ENCODE data around the gene CSDE1.

Gene CSDE1

DNA sequence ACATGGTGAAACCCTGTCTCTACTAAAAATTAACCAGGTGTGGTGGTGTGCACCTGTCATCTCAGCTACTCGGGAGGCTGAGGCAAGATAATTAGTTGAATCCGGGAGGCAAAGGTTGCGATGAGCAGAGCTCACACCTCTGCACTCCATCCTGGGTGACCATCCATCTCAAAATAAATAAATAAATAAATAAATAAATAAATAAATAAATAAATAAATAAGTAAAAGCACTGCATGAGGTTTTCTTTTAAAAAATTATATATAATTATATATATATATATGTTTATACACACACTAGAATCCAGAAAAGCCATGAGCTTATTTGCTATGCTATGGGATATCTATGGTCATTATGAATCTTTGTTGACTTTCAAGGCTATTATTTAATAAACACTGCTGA, 64.8 kb downstream of the CSDE1 start:
- DNase-seq (no peak), ATAC-seq (ENCODE audit: insufficient read depth, low read depth) (no peak)
- TF ChIP-seq EZH2 (IDR thresholded peaks at IDR 0.05; ENCODE audit: borderline replicate concordance, low read depth, low read length, severe bottlenecking) (no peak), CTCF (IDR thresholded peaks at IDR 0.05; ENCODE audit: borderline replicate concordance, extremely low read depth, low read length, poor library complexity, severe bottlenecking) (no peak)
- H3K4me2 ChIP-seq (ENCODE audit: insufficient read depth, low read length): no peak overlapping the region
- no peak overlapping the region for H3K9ac ChIP-seq (ENCODE audit: low read depth, low read length)
- H3K27ac ChIP-seq (ENCODE audit: low read length): no peak overlapping the region
- H3K9me3 ChIP-seq (ENCODE audit: insufficient read depth, low read length, severe bottlenecking): no peaks in the 10 kb centered on the region
- H3K27me3 ChIP-seq (ENCODE audit: insufficient read depth, low read length, poor library complexity): peaks cover 16% of the 10 kb centered on the region
- no peak overlapping the region for H2AFZ ChIP-seq (ENCODE audit: low read depth, low read length)
- H3K36me3 ChIP-seq (ENCODE audit: insufficient read depth, low read length): no peaks in the 10 kb centered on the region
- H3K4me1 ChIP-seq (ENCODE audit: insufficient read depth, low read length): no peaks in the 10 kb centered on the region
- H4K20me1 ChIP-seq (ENCODE audit: insufficient read depth, low read length): no peaks in the 10 kb centered on the region
- H3K79me2 ChIP-seq (ENCODE audit: insufficient read depth, low read length): no peaks in the 10 kb centered on the region
- H3K4me3 ChIP-seq (ENCODE audit: low read depth in 1 of 2, low read length in 2 of 2): no peak overlapping the region

- H2AFZ ChIP-seq (ENCODE audit: low read depth, low read length): no peak overlapping the region
- no peaks in the 10 kb centered on the region for H3K9me3 ChIP-seq (ENCODE audit: insufficient read depth, low read length, severe bottlenecking)
- no peaks in the 10 kb centered on the region for H3K36me3 ChIP-seq (ENCODE audit: insufficient read depth, low read length)
- no peak overlapping the region for H3K4me3 ChIP-seq (ENCODE audit: low read depth in 1 of 2, low read length in 2 of 2)
- no peak overlapping the region for H3K9ac ChIP-seq (ENCODE audit: low read depth, low read length)
- H3K27me3 ChIP-seq (ENCODE audit: insufficient read depth, low read length, poor library complexity): peaks cover 9% of the 10 kb centered on the region
- no peaks in the 10 kb centered on the region for H4K20me1 ChIP-seq (ENCODE audit: insufficient read depth, low read length)
- no peak overlapping the region for H3K4me2 ChIP-seq (ENCODE audit: insufficient read depth, low read length)
- ATAC-seq (ENCODE audit: insufficient read depth, low read depth): no peak
- no peak for DNase-seq
- H3K27ac ChIP-seq (ENCODE audit: low read length): no peak overlapping the region
- no peak for TF ChIP-seq CTCF (IDR thresholded peaks at IDR 0.05; ENCODE audit: borderline replicate concordance, extremely low read depth, low read length, poor library complexity, severe bottlenecking)
- TF ChIP-seq EZH2 (IDR thresholded peaks at IDR 0.05; ENCODE audit: borderline replicate concordance, low read depth, low read length, severe bottlenecking): no peak
- no peaks in the 10 kb centered on the region for H3K79me2 ChIP-seq (ENCODE audit: insufficient read depth, low read length)
- no peaks in the 10 kb centered on the region for H3K4me1 ChIP-seq (ENCODE audit: insufficient read depth, low read length)
Observed at GRCh38 chr1:114691061-114691460, 66.7 kb downstream of the CSDE1 start.

- no peak overlapping the region for H3K4me3 ChIP-seq (ENCODE audit: low read depth in 1 of 2, low read length in 2 of 2)
- H3K4me1 ChIP-seq (ENCODE audit: insufficient read depth, low read length): no peaks in the 10 kb centered on the region
- H3K9ac ChIP-seq (ENCODE audit: low read depth, low read length): no peak overlapping the region
- ATAC-seq (ENCODE audit: insufficient read depth, low read depth) (no peak), DNase-seq (no peak)
- H4K20me1 ChIP-seq (ENCODE audit: insufficient read depth, low read length): no peaks in the 10 kb centered on the region
- H3K9me3 ChIP-seq (ENCODE audit: insufficient read depth, low read length, severe bottlenecking): no peaks in the 10 kb centered on the region
- no peak overlapping the region for H2AFZ ChIP-seq (ENCODE audit: low read depth, low read length)
- H3K79me2 ChIP-seq (ENCODE audit: insufficient read depth, low read length): no peaks in the 10 kb centered on the region
- H3K36me3 ChIP-seq (ENCODE audit: insufficient read depth, low read length): no peaks in the 10 kb centered on the region
- no peak overlapping the region for H3K4me2 ChIP-seq (ENCODE audit: insufficient read depth, low read length)
- H3K27me3 ChIP-seq (ENCODE audit: insufficient read depth, low read length, poor library complexity): peaks cover 12% of the 10 kb centered on the region
- H3K27ac ChIP-seq (ENCODE audit: low read length): no peak overlapping the region
- no peak for TF ChIP-seq CTCF (IDR thresholded peaks at IDR 0.05; ENCODE audit: borderline replicate concordance, extremely low read depth, low read length, poor library complexity, severe bottlenecking)
- no peak for TF ChIP-seq EZH2 (IDR thresholded peaks at IDR 0.05; ENCODE audit: borderline replicate concordance, low read depth, low read length, severe bottlenecking)
Observed at GRCh38 chr1:114690148-114690547, 67.6 kb downstream of the CSDE1 start.

- Histone ChIP-seq H3K79me2 (ENCODE audit: insufficient read depth, low read length) (no peaks in the 10 kb centered on the region), H4K20me1 (ENCODE audit: insufficient read depth, low read length) (no peaks in the 10 kb centered on the region), H3K9ac (ENCODE audit: low read depth, low read length) (no peak overlapping the region), H3K4me2 (ENCODE audit: insufficient read depth, low read length) (no peak overlapping the region), H3K36me3 (ENCODE audit: insufficient read depth, low read length) (no peaks in the 10 kb centered on the region), H3K27ac (ENCODE audit: low read length) (no peak overlapping the region), H2AFZ (ENCODE audit: low read depth, low read length) (no peak overlapping the region), H3K9me3 (ENCODE audit: insufficient read depth, low read length, severe bottlenecking) (no peaks in the 10 kb centered on the region), H3K4me1 (ENCODE audit: insufficient read depth, low read length) (no peaks in the 10 kb centered on the region), H3K27me3 (ENCODE audit: insufficient read depth, low read length, poor library complexity) (peaks cover 15% of the 10 kb centered on the region), H3K4me3 (ENCODE audit: low read depth in 1 of 2, low read length in 2 of 2) (no peak overlapping the region)
- ATAC-seq (ENCODE audit: insufficient read depth, low read depth) (no peak), DNase-seq (no peak)
- TF ChIP-seq CTCF (IDR thresholded peaks at IDR 0.05; ENCODE audit: borderline replicate concordance, extremely low read depth, low read length, poor library complexity, severe bottlenecking) (no peak), EZH2 (IDR thresholded peaks at IDR 0.05; ENCODE audit: borderline replicate concordance, low read depth, low read length, severe bottlenecking) (no peak)
Observed at GRCh38 chr1:114688526-114688925, 69.3 kb downstream of the CSDE1 start.

Measured in DND-41 (cell line).